ENCODE data around the gene PDE8B. TPM values are rescaled to one million over a fixed set of nuclear protein-coding genes. Genes with fewer than 3 reads are reported as not detected.

The PDE8B gene
- total RNA-seq, 1 donor from 2014 or later, result 2.6 TPM

- Mint-ChIP-seq H3K27me3 (no peaks in the 10 kb centered on the region), H3K27ac (no peak overlapping the region), H3K4me1 (ENCODE audit: low read depth) (peaks cover 6% of the 10 kb centered on the region), H3K9me3 (ENCODE audit: low read depth) (no peaks in the 10 kb centered on the region), H3K4me3 (ENCODE audit: low read depth) (no peak overlapping the region), H3K36me3 (ENCODE audit: insufficient read depth) (no peaks in the 10 kb centered on the region)
- DNase-seq (ENCODE audit: low spot score, unreplicated experiment), result no peak
- no peak for TF ChIP-seq CTCF (IDR thresholded peaks at IDR 0.05; ENCODE audit: unreplicated experiment)
Measured at GRCh38 chr5:77168879-77169244, 41.6 kb upstream of the PDE8B start.

- Mint-ChIP-seq H3K4me3 (ENCODE audit: low read depth) (no peak overlapping the region), H3K36me3 (ENCODE audit: insufficient read depth) (no peaks in the 10 kb centered on the region), H3K27me3 (no peaks in the 10 kb centered on the region), H3K9me3 (ENCODE audit: low read depth) (no peaks in the 10 kb centered on the region), H3K27ac (no peak overlapping the region), H3K4me1 (ENCODE audit: low read depth) (peaks cover 6% of the 10 kb centered on the region)
- DNase-seq (ENCODE audit: low spot score, unreplicated experiment), result no peak
- TF ChIP-seq CTCF (IDR thresholded peaks at IDR 0.05; ENCODE audit: unreplicated experiment), result no peak
Measured at GRCh38 chr5:77170196-77170890, 40.1 kb upstream of the PDE8B start.

GRCh38 chr5:77171141-77171910, 39.2 kb upstream of the PDE8B start:
- H3K4me1 Mint-ChIP-seq (ENCODE audit: low read depth), result peaks cover 6% of the 10 kb centered on the region
- H3K36me3 Mint-ChIP-seq (ENCODE audit: insufficient read depth), result no peaks in the 10 kb centered on the region
- H3K4me3 Mint-ChIP-seq (ENCODE audit: low read depth), result no peak overlapping the region
- DNase-seq (ENCODE audit: low spot score, unreplicated experiment), result no peak
- H3K9me3 Mint-ChIP-seq (ENCODE audit: low read depth), result no peaks in the 10 kb centered on the region
- H3K27me3 Mint-ChIP-seq, result no peaks in the 10 kb centered on the region
- no peak overlapping the region for H3K27ac Mint-ChIP-seq
- TF ChIP-seq CTCF (IDR thresholded peaks at IDR 0.05; ENCODE audit: unreplicated experiment), result no peak

- no peak for DNase-seq (ENCODE audit: low spot score, unreplicated experiment)
- H3K36me3 Mint-ChIP-seq (ENCODE audit: insufficient read depth), result no peaks in the 10 kb centered on the region
- H3K4me1 Mint-ChIP-seq (ENCODE audit: low read depth), result peaks cover 6% of the 10 kb centered on the region
- no peak overlapping the region for H3K4me3 Mint-ChIP-seq (ENCODE audit: low read depth)
- no peak overlapping the region for H3K27ac Mint-ChIP-seq
- H3K27me3 Mint-ChIP-seq, result peaks cover 4% of the 10 kb centered on the region
- no peak for TF ChIP-seq CTCF (IDR thresholded peaks at IDR 0.05; ENCODE audit: unreplicated experiment)
- no peaks in the 10 kb centered on the region for H3K9me3 Mint-ChIP-seq (ENCODE audit: low read depth)
Measured at GRCh38 chr5:77172713-77173328, 37.7 kb upstream of the PDE8B start.

GRCh38 chr5:77174526-77174925, 36.0 kb upstream of the PDE8B start:
- no peaks in the 10 kb centered on the region for H3K36me3 Mint-ChIP-seq (ENCODE audit: insufficient read depth)
- no peak for TF ChIP-seq CTCF (IDR thresholded peaks at IDR 0.05; ENCODE audit: unreplicated experiment)

More at GRCh38 chr5:77174526-77174925, 36.0 kb upstream of the PDE8B start:
- Mint-ChIP-seq H3K4me1 (ENCODE audit: low read depth) (peaks cover 2% of the 10 kb centered on the region), H3K9me3 (ENCODE audit: low read depth) (no peaks in the 10 kb centered on the region), H3K27ac (no peak overlapping the region), H3K27me3 (peaks cover 17% of the 10 kb centered on the region), H3K4me3 (ENCODE audit: low read depth) (no peak overlapping the region)
- no peak for DNase-seq (ENCODE audit: low spot score, unreplicated experiment)
